ENCODE data around the gene TGIF2.

Gene TGIF2

DNA sequence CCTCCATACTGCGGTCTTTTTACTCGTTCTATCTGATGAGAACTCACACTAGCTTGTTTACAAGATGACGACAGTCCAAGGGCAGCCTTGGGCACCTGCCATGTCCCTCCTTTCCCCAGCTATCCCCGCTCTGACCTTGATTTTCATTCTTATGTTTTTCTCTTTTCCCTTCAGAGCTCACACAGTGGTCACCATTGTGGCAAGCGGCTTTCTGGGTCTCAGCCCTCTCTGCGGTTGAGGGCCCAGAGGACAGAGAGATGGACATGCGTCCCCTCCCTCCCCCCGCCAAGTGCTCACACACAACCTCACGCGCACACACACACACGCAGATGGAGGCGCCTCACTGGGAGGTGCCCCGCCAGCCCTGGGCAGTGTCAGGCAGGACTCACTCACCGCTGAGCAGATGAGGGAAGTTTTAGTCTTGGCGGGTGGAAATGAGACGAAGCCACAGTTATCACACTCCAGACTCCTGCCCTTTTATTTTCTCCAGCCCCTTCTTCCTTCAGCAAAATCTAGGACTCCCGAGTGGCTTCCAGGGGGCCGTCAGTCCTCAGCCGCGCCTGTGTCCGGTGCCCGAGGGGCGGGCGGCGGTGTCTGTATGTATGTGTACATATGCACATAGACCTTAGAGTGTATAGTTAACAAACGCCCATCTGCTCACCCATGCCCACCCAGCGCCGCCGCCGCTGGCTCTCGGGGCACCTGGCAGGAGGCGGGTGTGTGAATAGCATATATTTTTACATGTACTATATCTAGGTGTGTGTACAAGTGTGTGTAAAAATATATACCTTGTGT lies 45.9 kb upstream of the TGIF2 start:
- no peak overlapping the region for H3K27ac ChIP-seq (ENCODE audit: low read length)
- H3F3A ChIP-seq (ENCODE audit: insufficient read depth, low read length), result no peaks in the 10 kb centered on the region
- H3K9me2 ChIP-seq (replicated peaks; ENCODE audit: insufficient read depth, low read length), result no peaks in the 10 kb centered on the region
- H3K36me3 ChIP-seq (replicated peaks; ENCODE audit: insufficient read depth, low read length), result no peaks in the 10 kb centered on the region
- no peak overlapping the region for H3K4me3 ChIP-seq (ENCODE audit: low read length)
- no peak overlapping the region for H3K9ac ChIP-seq (ENCODE audit: low read length)
- TF ChIP-seq EZH2phosphoT487 (IDR thresholded peaks at IDR 0.05; ENCODE audit: low read length), result no peak
- no peak for TF ChIP-seq EZH2 (optimal IDR thresholded peaks at IDR 0.05; ENCODE audit: low read depth, low read length)
- no peaks in the 10 kb centered on the region for H3K27me3 ChIP-seq (replicated peaks; ENCODE audit: insufficient read depth, low read length)
- DNase-seq, result no peak
- H4K20me1 ChIP-seq (ENCODE audit: insufficient read depth, low read length), result no peaks in the 10 kb centered on the region
- H3K4me2 ChIP-seq (ENCODE audit: low read depth, low read length), result no peak overlapping the region
- H3K79me2 ChIP-seq (ENCODE audit: low read length), result no peaks in the 10 kb centered on the region
- no peaks in the 10 kb centered on the region for H3K9me3 ChIP-seq (replicated peaks; ENCODE audit: insufficient read depth, low read length)
- H3K4me1 ChIP-seq (ENCODE audit: low read length), result peaks cover 4% of the 10 kb centered on the region
- H2AFZ ChIP-seq (ENCODE audit: low read length), result no peak overlapping the region

- H3K4me3 ChIP-seq (ENCODE audit: low read length), result no peak overlapping the region
- no peak for TF ChIP-seq EZH2 (optimal IDR thresholded peaks at IDR 0.05; ENCODE audit: low read depth, low read length)
- H3K36me3 ChIP-seq (replicated peaks; ENCODE audit: insufficient read depth, low read length), result no peaks in the 10 kb centered on the region
- H3K79me2 ChIP-seq (ENCODE audit: low read length), result no peaks in the 10 kb centered on the region
- H3F3A ChIP-seq (ENCODE audit: insufficient read depth, low read length), result no peaks in the 10 kb centered on the region
- no peak overlapping the region for H3K4me2 ChIP-seq (ENCODE audit: low read depth, low read length)
- no peaks in the 10 kb centered on the region for H4K20me1 ChIP-seq (ENCODE audit: insufficient read depth, low read length)
- H3K4me1 ChIP-seq (ENCODE audit: low read length), result peaks cover 4% of the 10 kb centered on the region
- no peak for DNase-seq
- no peak overlapping the region for H2AFZ ChIP-seq (ENCODE audit: low read length)
- H3K9me3 ChIP-seq (replicated peaks; ENCODE audit: insufficient read depth, low read length), result no peaks in the 10 kb centered on the region
- H3K27me3 ChIP-seq (replicated peaks; ENCODE audit: insufficient read depth, low read length), result no peaks in the 10 kb centered on the region
- H3K9me2 ChIP-seq (replicated peaks; ENCODE audit: insufficient read depth, low read length), result no peaks in the 10 kb centered on the region
- no peak overlapping the region for H3K27ac ChIP-seq (ENCODE audit: low read length)
- no peak overlapping the region for H3K9ac ChIP-seq (ENCODE audit: low read length)
Observed at GRCh38 chr20:36528176-36528874, 45.1 kb upstream of the TGIF2 start.

GRCh38 chr20:36528875-36529417 lies 44.5 kb upstream of the TGIF2 start:
- Histone ChIP-seq H3K9me2 (replicated peaks; ENCODE audit: insufficient read depth, low read length) (no peaks in the 10 kb centered on the region), H3K79me2 (ENCODE audit: low read length) (no peaks in the 10 kb centered on the region), H3F3A (ENCODE audit: insufficient read depth, low read length) (no peaks in the 10 kb centered on the region), H3K9me3 (replicated peaks; ENCODE audit: insufficient read depth, low read length) (no peaks in the 10 kb centered on the region), H3K36me3 (replicated peaks; ENCODE audit: insufficient read depth, low read length) (no peaks in the 10 kb centered on the region), H3K27ac (ENCODE audit: low read length) (no peak overlapping the region), H4K20me1 (ENCODE audit: insufficient read depth, low read length) (no peaks in the 10 kb centered on the region), H3K27me3 (replicated peaks; ENCODE audit: insufficient read depth, low read length) (no peaks in the 10 kb centered on the region), H3K4me1 (ENCODE audit: low read length) (peaks cover 4% of the 10 kb centered on the region), H2AFZ (ENCODE audit: low read length) (no peak overlapping the region), H3K4me2 (ENCODE audit: low read depth, low read length) (no peak overlapping the region), H3K4me3 (ENCODE audit: low read length) (no peak overlapping the region), H3K9ac (ENCODE audit: low read length) (no peak overlapping the region)
- DNase-seq, result no peak
- TF ChIP-seq EZH2 (optimal IDR thresholded peaks at IDR 0.05; ENCODE audit: low read depth, low read length) (no peak), EZH2phosphoT487 (IDR thresholded peaks at IDR 0.05; ENCODE audit: low read length) (no peak)
- TF ChIP-seq, protein P1, sequence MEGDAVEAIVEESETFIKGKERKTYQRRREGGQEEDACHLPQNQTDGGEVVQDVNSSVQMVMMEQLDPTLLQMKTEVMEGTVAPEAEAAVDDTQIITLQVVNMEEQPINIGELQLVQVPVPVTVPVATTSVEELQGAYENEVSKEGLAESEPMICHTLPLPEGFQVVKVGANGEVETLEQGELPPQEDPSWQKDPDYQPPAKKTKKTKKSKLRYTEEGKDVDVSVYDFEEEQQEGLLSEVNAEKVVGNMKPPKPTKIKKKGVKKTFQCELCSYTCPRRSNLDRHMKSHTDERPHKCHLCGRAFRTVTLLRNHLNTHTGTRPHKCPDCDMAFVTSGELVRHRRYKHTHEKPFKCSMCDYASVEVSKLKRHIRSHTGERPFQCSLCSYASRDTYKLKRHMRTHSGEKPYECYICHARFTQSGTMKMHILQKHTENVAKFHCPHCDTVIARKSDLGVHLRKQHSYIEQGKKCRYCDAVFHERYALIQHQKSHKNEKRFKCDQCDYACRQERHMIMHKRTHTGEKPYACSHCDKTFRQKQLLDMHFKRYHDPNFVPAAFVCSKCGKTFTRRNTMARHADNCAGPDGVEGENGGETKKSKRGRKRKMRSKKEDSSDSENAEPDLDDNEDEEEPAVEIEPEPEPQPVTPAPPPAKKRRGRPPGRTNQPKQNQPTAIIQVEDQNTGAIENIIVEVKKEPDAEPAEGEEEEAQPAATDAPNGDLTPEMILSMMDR (IDR thresholded peaks at IDR 0.05; ENCODE audit: low read length), result no peak

DNA sequence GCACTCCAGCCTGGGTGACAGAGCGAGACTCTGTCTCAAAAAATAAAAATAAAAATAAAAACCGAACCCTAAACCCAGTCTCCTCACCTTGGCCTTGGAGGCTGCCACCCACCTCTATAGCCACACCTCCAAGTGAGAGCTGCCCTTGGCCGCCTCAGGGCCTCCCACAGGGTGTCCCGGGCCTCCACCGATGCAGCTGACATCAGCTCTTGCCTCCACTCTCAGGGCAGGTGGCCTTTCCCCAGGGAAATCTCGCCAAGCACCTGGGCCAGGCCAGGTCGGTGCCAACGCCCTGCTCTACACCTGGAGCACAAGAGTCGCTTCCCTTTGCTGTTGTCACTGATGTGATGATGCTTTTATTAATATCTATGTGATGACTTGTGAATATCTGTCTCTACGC lies 41.0 kb upstream of the TGIF2 start:
- no peaks in the 10 kb centered on the region for H3F3A ChIP-seq (ENCODE audit: insufficient read depth, low read length)
- no peaks in the 10 kb centered on the region for H3K9me3 ChIP-seq (replicated peaks; ENCODE audit: insufficient read depth, low read length)
- H2AFZ ChIP-seq (ENCODE audit: low read length), result no peak overlapping the region
- H3K79me2 ChIP-seq (ENCODE audit: low read length), result no peaks in the 10 kb centered on the region
- no peak overlapping the region for H3K4me3 ChIP-seq (ENCODE audit: low read length)
- peaks cover 4% of the 10 kb centered on the region for H3K4me1 ChIP-seq (ENCODE audit: low read length)
- no peak for DNase-seq
- H3K9ac ChIP-seq (ENCODE audit: low read length), result no peak overlapping the region
- H3K9me2 ChIP-seq (replicated peaks; ENCODE audit: insufficient read depth, low read length), result no peaks in the 10 kb centered on the region
- TF ChIP-seq EZH2 (optimal IDR thresholded peaks at IDR 0.05; ENCODE audit: low read depth, low read length) (no peak), EZH2phosphoT487 (IDR thresholded peaks at IDR 0.05; ENCODE audit: low read length) (no peak)
- TF ChIP-seq, protein P1 (IDR thresholded peaks at IDR 0.05; ENCODE audit: low read length), result no peak
- no peak overlapping the region for H3K27ac ChIP-seq (ENCODE audit: low read length)
- H3K27me3 ChIP-seq (replicated peaks; ENCODE audit: insufficient read depth, low read length), result no peaks in the 10 kb centered on the region
- H3K36me3 ChIP-seq (replicated peaks; ENCODE audit: insufficient read depth, low read length), result no peaks in the 10 kb centered on the region
- H3K4me2 ChIP-seq (ENCODE audit: low read depth, low read length), result no peak overlapping the region
- no peaks in the 10 kb centered on the region for H4K20me1 ChIP-seq (ENCODE audit: insufficient read depth, low read length)

Measured in MM.1S (cell line).